NCI-H345 treated with DMSO at 0.1 percent for 48 hours (cell line): Measurements from ENCODE around the gene ZDHHC20.

Source experiments
- DNase-seq: peaks from one replicate; lab custom pipeline; 2025; ENCODE audit not compliant: unreplicated experiment; lab: John Stamatoyannopoulos, UW

Gene ZDHHC20

GRCh38 chr13:21458813-21459701 is at the start of gene ZDHHC20:
TSS of gene ZDHHC20 (minus strand) at chr13:21459303. CDS start at chr13:21459171, 132 bp downstream.
- DNase-seq = peak; percentile 14

- DNase-seq = no peak
Observed at GRCh38 chr13:21504379-21504778, 45.3 kb upstream of the ZDHHC20 start.

GRCh38 chr13:21501686-21502085 is 42.6 kb upstream of the ZDHHC20 start:
- DNase-seq = no peak

GRCh38 chr13:21486322-21486721 is 27.2 kb upstream of the ZDHHC20 start:
- DNase-seq = no peak

GRCh38 chr13:21483748-21484147 is 24.6 kb upstream of the ZDHHC20 start:
- no peak for DNase-seq

- no peak for DNase-seq
Observed at GRCh38 chr13:21481359-21481758, 22.3 kb upstream of the ZDHHC20 start.

- DNase-seq = peak; percentile 50
Observed at GRCh38 chr13:21478881-21479808, 20.0 kb upstream of the ZDHHC20 start.

- peak; percentile 49 for DNase-seq
Observed at GRCh38 chr13:21476893-21477472, 17.9 kb upstream of the ZDHHC20 start.

GRCh38 chr13:21475115-21475514 is 16.0 kb upstream of the ZDHHC20 start:
- no peak for DNase-seq

- no peak for DNase-seq
Observed at GRCh38 chr13:21470785-21471184, 11.7 kb upstream of the ZDHHC20 start.

- DNase-seq = no peak
Observed at GRCh38 chr13:21466527-21466926, 7.4 kb upstream of the ZDHHC20 start.

GRCh38 chr13:21465710-21466160 is 6.6 kb upstream of the ZDHHC20 start:
- peak; percentile 4 for DNase-seq

- DNase-seq = no peak
Observed at GRCh38 chr13:21463424-21463823, 4.3 kb upstream of the ZDHHC20 start.

GRCh38 chr13:21461131-21461530 is 2.0 kb upstream of the ZDHHC20 start:
- no peak for DNase-seq

- DNase-seq = no peak
Observed at GRCh38 chr13:21458451-21458812, 671 bp downstream of the ZDHHC20 start.

- no peak for DNase-seq
Observed at GRCh38 chr13:21453387-21454081, 5.6 kb downstream of the ZDHHC20 start.

GRCh38 chr13:21450936-21451335 is 8.2 kb downstream of the ZDHHC20 start:
- DNase-seq = no peak

- no peak for DNase-seq
Observed at GRCh38 chr13:21446656-21447055, 12.4 kb downstream of the ZDHHC20 start.

- DNase-seq = no peak
Observed at GRCh38 chr13:21445759-21446158, 13.3 kb downstream of the ZDHHC20 start.

GRCh38 chr13:21443171-21443570 is 15.9 kb downstream of the ZDHHC20 start:
- DNase-seq = no peak

- DNase-seq = no peak
Observed at GRCh38 chr13:21436582-21436981, 22.5 kb downstream of the ZDHHC20 start.
